HG02642 (cell line): ENCODE measurements around the gene OR4P4.

Experiments used
- ATAC-seq: cut with Tn5 transposase; IDR thresholded peaks from one replicate; pipeline ENCODE4 v1.9.1; 2021; ENCODE audit warnings: mild to moderate bottlenecking; ENCODE audit not compliant: unreplicated experiment, poor library complexity

The OR4P4 gene

DNA sequence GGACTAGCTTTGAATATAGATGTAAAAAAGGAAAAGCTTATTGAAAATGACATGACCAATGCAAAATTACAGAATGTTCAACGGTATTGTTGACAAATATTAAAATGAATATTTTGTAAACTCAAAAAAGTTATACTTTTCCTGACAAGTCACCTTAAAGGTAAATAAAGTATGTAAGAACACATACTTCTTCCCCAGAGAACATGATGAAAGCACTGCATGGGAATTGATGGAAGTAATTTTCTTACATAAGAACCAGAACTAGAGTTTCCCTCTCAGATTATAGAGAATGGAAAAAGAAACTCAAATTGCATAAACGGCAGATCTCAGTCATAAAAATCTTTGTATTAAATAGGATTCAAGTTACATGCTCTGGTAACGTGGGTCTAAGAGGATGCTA, at the start of gene OR4P4:
Gene OR4P4, plus strand, starts transcription at position 301 of the 400 bp plus-strand sequence.
- no peak for ATAC-seq

DNA sequence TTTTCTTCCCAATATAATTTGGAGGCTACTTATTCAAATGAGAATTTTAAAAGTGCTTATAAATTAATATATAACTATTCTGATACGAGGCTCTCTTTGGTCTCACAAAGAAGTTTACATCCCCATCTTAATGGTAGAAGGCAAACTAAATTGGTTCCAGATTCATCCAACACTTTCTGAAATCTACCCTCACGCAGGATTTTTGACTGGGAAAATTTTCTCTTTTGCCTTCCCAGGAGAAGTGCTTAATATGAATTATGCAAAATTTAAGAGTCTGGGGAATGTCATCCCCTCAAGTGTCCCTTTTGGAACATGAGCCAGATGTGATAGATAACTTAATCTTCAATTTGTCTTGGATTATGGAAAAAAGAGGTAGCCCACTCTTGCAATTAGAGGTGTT, 27.4 kb upstream of the OR4P4 start, which contains the start of gene OR4C11:
Gene OR4C11, minus strand, starts transcription at position 101 of the 400 bp plus-strand sequence. CDS start 3,272 bp downstream, outside the sequence.
- no peak for ATAC-seq

DNA sequence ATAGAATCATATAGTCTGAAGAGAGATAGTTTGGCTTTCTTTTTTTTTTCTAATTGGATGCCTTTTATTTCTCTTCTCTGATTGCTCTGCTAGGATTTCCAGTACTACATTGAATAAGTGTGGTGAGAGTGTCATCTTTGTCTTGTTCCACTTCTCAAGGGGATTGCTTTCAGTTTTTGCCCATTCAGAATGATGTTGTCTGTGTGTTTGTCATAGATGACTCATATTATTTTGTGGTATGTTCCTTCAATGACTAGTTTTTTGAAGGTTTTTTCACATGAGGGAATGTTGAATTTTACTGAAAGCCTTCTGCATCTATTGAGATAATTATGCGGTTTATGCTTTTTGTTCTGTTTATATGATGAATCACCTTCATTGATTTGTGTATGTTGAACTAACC, 10.4 kb upstream of the OR4P4 start:
- no peak for ATAC-seq

DNA sequence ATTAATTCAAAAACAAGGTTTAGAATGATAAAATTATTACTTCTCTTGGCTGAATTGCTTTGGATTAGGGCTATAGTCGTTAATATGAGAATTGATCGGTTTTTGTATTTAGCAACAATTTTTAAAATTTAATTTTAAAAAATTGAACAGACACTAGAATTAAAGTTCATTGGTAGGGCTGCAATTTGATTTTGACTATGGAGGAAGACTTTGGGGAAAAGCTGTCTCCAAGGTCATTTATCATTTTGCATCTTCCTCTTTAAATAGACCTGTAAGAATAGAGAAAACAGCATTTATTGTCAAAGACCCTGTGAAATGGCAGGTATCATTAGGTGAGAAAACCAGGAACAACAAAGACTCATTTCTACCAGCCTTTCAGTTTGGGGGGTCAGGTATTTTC, 13.1 kb downstream of the OR4P4 start, which contains the start of gene OR4S2:
Gene OR4S2, plus strand, starts transcription at position 301 of the 400 bp plus-strand sequence. CDS start 2,577 bp downstream, outside the sequence.
- no peak for ATAC-seq

DNA sequence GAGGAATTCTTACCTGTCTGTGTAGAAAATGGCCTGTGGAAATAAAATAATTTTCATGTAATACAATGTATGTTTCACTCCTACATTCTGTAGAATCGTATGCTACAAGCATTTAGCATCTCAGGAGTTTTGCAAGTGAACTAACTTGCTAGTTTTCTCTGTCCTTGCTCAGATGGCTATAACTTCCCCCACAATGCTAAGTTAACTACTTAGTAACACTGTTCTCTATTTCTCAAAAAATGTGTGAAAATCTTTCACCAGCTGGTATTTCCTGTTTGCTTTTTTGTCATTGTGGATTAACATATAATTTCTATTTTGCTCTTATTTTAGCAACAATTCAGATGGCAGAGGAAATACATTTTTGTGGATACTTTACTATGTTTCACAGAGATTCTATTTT, 17.6 kb downstream of the OR4P4 start:
- ATAC-seq: no peak

DNA sequence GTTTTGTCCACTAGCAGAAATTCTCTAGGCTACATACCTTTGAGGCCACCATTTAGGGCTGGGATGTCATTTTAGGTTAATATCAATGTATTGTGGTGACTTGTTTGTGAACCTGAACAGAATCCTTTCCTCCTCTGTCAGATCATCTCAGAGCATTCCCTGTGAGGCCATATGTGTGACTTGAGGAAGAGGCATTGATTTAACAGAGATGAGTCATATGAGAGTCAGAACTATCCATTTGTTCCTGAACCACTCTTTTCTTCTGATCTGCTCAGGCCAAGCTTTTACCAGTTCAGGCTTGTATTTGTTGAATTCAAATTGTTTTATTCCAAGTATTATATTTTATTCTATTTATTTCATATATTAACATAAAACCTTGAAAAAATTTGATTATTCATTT, 20.2 kb downstream of the OR4P4 start:
- no peak for ATAC-seq

DNA sequence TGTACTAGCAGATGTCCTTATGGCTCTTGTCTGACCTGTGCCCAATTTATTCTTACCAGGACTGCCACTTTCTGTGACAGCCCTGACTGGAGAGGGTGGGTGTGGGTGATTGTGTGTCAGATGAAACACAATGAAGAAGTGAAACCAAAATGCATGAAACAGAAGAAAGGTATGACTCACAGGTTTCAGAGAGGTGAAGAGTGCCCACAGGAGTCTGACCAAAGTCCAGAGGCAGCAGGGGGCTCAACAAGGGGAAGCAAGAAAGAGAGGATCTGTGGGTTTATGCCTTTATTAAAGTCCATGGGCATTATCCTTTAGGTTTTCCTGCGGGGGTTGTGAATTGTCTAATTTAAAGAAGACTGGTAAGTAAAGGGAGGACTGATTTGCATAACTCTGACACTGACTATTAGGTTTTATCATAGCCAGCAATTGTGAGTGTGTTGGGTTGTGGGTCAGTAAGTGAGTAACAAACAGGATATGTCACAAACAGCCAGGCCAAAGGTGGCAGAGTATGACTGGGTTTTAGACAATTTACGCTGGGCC, 23.2 kb downstream of the OR4P4 start:
- peak; percentile 98 for ATAC-seq

DNA sequence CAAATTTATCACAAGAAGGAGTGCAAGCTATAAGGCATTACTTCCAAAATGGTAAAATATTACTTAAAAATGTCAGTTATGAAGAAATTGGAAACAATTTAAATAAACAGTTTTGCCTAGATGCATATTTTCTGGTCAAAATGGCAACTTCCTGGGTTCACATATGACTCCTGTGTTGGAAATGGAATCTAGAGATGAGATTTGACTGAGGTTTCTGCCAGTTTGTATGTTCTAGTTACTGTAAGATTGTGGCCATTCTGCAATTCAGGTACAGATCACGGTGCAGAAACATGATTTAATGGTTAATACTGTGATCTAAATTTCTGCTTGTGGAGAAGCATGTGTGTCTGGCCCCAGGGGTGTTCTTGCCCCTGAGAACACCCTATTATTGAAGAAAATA, 23.7 kb downstream of the OR4P4 start:
- peak; percentile 14 for ATAC-seq

DNA sequence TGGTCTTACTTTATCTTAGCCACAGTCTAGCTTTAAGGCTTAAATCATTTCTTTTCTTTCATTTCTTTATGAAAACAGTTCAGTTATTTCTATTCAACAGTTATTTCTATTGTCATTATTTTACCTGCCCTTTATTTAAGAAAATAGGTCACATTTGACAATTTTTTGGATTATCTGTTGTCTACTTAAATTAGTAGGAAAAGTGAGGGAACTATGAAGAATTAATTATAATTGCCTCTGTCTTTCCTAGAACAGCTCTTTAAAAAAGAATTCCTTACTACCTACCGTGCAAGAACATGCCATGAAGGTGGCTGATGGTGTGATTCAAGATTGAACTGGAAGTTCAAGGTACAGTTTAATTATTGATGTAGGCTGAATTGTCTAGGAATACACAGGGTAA, 27.0 kb downstream of the OR4P4 start, which contains the start of gene OR4C6:
Gene OR4C6, plus strand, starts transcription at position 301 of the 400 bp plus-strand sequence. CDS start 2,966 bp downstream, outside the sequence.
- no peak for ATAC-seq

DNA sequence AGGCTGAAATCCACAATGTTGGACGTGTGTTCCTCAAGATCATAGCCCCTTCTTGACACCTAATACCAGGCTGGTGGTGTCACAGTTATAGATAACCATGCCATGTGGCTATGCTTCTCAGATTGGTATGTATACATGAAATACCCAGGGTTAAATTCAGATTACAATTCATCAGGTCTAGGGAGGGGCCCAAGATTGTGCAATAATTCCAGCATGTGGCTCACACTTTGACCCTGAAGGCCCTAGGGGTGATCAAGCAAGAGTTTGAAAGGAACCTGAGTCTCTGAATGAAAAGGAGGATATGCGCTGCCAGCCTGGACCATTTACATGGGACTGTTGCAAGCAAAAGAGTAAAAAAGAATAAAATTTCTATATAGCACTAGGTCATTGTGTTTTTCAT, 34.5 kb downstream of the OR4P4 start:
- ATAC-seq: no peak

DNA sequence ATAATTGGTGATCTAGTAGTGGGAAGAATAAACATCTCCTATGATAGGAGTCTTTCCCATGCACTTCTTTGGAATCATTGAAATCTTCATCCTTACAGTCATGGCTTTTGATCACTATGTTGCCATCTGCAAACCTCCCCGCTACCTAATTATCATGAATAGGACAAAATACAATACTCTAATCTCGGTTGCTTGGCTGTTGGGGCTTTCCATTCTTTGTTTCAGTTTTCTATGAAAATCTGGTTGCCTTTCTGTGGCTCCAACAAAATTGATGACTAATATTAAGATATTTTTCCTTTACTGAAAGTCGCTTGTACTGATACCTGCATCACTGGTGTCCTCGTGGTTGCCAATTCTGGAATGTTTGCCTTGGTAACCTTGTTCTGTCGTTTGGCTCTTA, 38.9 kb downstream of the OR4P4 start:
- ATAC-seq: no peak
